ENCODE data around the gene GPC5.

Gene GPC5

GRCh38 chr13:92560883-92561282 is 1162.5 kb downstream of the GPC5 start:
- 90% methylated on average over 2 of the region's 5 CpGs for WGBS
- H3K4me3 ChIP-seq (ENCODE audit: low read length): no peak overlapping the region

GRCh38 chr13:92564942-92565341 is 1166.5 kb downstream of the GPC5 start:
- no CpG with 5 or more reads among the region's 2 CpGs for WGBS
- Histone ChIP-seq H3K27ac (ENCODE audit: low read depth, low read length) (no peak overlapping the region), H3K36me3 (ENCODE audit: insufficient read depth, low read length) (no peaks in the 10 kb centered on the region), H3K4me3 (ENCODE audit: low read length) (no peak overlapping the region), H3K9ac (ENCODE audit: low read depth, low read length) (no peak overlapping the region), H3K27me3 (ENCODE audit: insufficient read depth, low read length) (no peaks in the 10 kb centered on the region), H3K9me3 (ENCODE audit: insufficient read depth, low read depth, low read length) (no peaks in the 10 kb centered on the region), H3K4me1 (ENCODE audit: insufficient read depth, low read length) (no peaks in the 10 kb centered on the region)

More at GRCh38 chr13:92560883-92561282, 1162.5 kb downstream of the GPC5 start:
- Histone ChIP-seq H3K36me3 (ENCODE audit: insufficient read depth, low read length) (no peaks in the 10 kb centered on the region), H3K9ac (ENCODE audit: low read depth, low read length) (no peak overlapping the region), H3K4me1 (ENCODE audit: insufficient read depth, low read length) (peaks cover 9% of the 10 kb centered on the region), H3K27ac (ENCODE audit: low read depth, low read length) (no peak overlapping the region), H3K27me3 (ENCODE audit: insufficient read depth, low read length) (no peaks in the 10 kb centered on the region), H3K9me3 (ENCODE audit: insufficient read depth, low read depth, low read length) (no peaks in the 10 kb centered on the region)

- Histone ChIP-seq H3K9me3 (ENCODE audit: insufficient read depth, low read depth, low read length) (no peaks in the 10 kb centered on the region), H3K27me3 (ENCODE audit: insufficient read depth, low read length) (no peaks in the 10 kb centered on the region), H3K9ac (ENCODE audit: low read depth, low read length) (no peak overlapping the region), H3K4me1 (ENCODE audit: insufficient read depth, low read length) (no peaks in the 10 kb centered on the region), H3K27ac (ENCODE audit: low read depth, low read length) (no peak overlapping the region), H3K36me3 (ENCODE audit: insufficient read depth, low read length) (no peaks in the 10 kb centered on the region), H3K4me3 (ENCODE audit: low read length) (no peak overlapping the region)
These were observed 1168.3 kb downstream of the GPC5 start for GRCh38 chr13:92566767-92567166.

GRCh38 chr13:92572190-92572589 is 1173.8 kb downstream of the GPC5 start:
- 91% methylated on average over 4 of the region's 4 CpGs for WGBS
- Histone ChIP-seq H3K27ac (ENCODE audit: low read depth, low read length) (no peak overlapping the region), H3K4me1 (ENCODE audit: insufficient read depth, low read length) (no peaks in the 10 kb centered on the region), H3K9ac (ENCODE audit: low read depth, low read length) (no peak overlapping the region), H3K9me3 (ENCODE audit: insufficient read depth, low read depth, low read length) (no peaks in the 10 kb centered on the region), H3K36me3 (ENCODE audit: insufficient read depth, low read length) (no peaks in the 10 kb centered on the region), H3K4me3 (ENCODE audit: low read length) (no peak overlapping the region), H3K27me3 (ENCODE audit: insufficient read depth, low read length) (no peaks in the 10 kb centered on the region)

GRCh38 chr13:92573467-92574057 is 1175.1 kb downstream of the GPC5 start:
- H3K4me1 ChIP-seq (ENCODE audit: insufficient read depth, low read length): no peaks in the 10 kb centered on the region
- no peaks in the 10 kb centered on the region for H3K27me3 ChIP-seq (ENCODE audit: insufficient read depth, low read length)
- H3K9me3 ChIP-seq (ENCODE audit: insufficient read depth, low read depth, low read length): no peaks in the 10 kb centered on the region
- WGBS: 49% methylated on average over 10 of the region's 10 CpGs
- H3K4me3 ChIP-seq (ENCODE audit: low read length): no peak overlapping the region
- no peaks in the 10 kb centered on the region for H3K36me3 ChIP-seq (ENCODE audit: insufficient read depth, low read length)
- no peak overlapping the region for H3K27ac ChIP-seq (ENCODE audit: low read depth, low read length)
- no peak overlapping the region for H3K9ac ChIP-seq (ENCODE audit: low read depth, low read length)

- H3K4me3 ChIP-seq (ENCODE audit: low read length): no peak overlapping the region
- no peaks in the 10 kb centered on the region for H3K27me3 ChIP-seq (ENCODE audit: insufficient read depth, low read length)
- 100% methylated on average over 1 of the region's 1 CpG for WGBS
- no peak overlapping the region for H3K27ac ChIP-seq (ENCODE audit: low read depth, low read length)
- H3K4me1 ChIP-seq (ENCODE audit: insufficient read depth, low read length): no peaks in the 10 kb centered on the region
- no peaks in the 10 kb centered on the region for H3K36me3 ChIP-seq (ENCODE audit: insufficient read depth, low read length)
- H3K9me3 ChIP-seq (ENCODE audit: insufficient read depth, low read depth, low read length): no peaks in the 10 kb centered on the region
- no peak overlapping the region for H3K9ac ChIP-seq (ENCODE audit: low read depth, low read length)
These were observed 1176.1 kb downstream of the GPC5 start for GRCh38 chr13:92574499-92574898.

DNA sequence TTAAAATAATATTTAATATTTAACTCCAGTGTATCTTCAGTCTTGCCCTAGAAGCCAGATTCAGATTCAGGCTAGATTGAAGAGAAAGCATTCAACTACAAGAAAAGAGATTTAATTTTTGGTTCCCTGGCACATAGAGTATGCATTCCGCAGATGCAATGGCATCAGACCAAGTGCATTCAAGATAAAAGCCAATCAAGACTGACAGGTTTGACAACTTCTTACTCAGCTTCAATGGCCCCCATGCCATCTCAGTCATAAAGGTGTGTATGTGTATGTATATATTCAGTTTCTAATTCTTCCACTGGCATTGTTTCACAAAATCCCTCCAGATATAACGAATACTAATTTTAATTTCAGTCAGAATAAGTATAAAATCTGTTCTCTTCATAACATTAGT is 1177.4 kb downstream of the GPC5 start:
- Histone ChIP-seq H3K27ac (ENCODE audit: low read depth, low read length) (no peak overlapping the region), H3K4me1 (ENCODE audit: insufficient read depth, low read length) (no peaks in the 10 kb centered on the region)
- WGBS: 100% methylated on average over 1 of the region's 2 CpGs

DNA sequence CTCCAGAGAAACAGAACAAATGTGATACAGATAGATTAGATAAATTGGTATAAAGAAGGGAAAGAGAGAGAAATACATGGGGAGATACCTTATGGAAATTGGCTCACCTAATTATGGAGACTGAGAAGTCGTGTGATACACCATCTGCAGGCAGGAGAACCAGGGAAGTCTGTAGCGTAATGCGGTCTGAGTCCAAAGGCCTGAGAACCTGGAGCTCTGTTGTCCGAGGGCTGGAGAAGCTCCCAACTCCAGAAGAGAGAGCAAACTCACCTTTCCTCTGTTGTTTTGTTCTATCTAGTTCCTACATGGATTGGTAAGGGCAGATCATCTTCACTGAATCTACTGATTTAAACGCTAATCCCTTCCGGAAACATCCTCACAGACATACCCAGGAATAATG is 1179.9 kb downstream of the GPC5 start:
- Histone ChIP-seq H3K4me3 (ENCODE audit: low read length) (no peak overlapping the region), H3K9me3 (ENCODE audit: insufficient read depth, low read depth, low read length) (no peaks in the 10 kb centered on the region), H3K36me3 (ENCODE audit: insufficient read depth, low read length) (no peaks in the 10 kb centered on the region), H3K27ac (ENCODE audit: low read depth, low read length) (no peak overlapping the region), H3K9ac (ENCODE audit: low read depth, low read length) (no peak overlapping the region), H3K27me3 (ENCODE audit: insufficient read depth, low read length) (no peaks in the 10 kb centered on the region), H3K4me1 (ENCODE audit: insufficient read depth, low read length) (no peaks in the 10 kb centered on the region)
- 92% methylated on average over 6 of the region's 6 CpGs for WGBS

More for the DNA sequence above, 1177.4 kb downstream of the GPC5 start:
- Histone ChIP-seq H3K4me3 (ENCODE audit: low read length) (no peak overlapping the region), H3K9ac (ENCODE audit: low read depth, low read length) (no peak overlapping the region), H3K27me3 (ENCODE audit: insufficient read depth, low read length) (no peaks in the 10 kb centered on the region), H3K9me3 (ENCODE audit: insufficient read depth, low read depth, low read length) (no peaks in the 10 kb centered on the region), H3K36me3 (ENCODE audit: insufficient read depth, low read length) (no peaks in the 10 kb centered on the region)

- H3K4me1 ChIP-seq (ENCODE audit: insufficient read depth, low read length): no peaks in the 10 kb centered on the region
- H3K36me3 ChIP-seq (ENCODE audit: insufficient read depth, low read length): no peaks in the 10 kb centered on the region
- WGBS: 89% methylated on average over 4 of the region's 4 CpGs
- H3K27me3 ChIP-seq (ENCODE audit: insufficient read depth, low read length): no peaks in the 10 kb centered on the region
- no peaks in the 10 kb centered on the region for H3K9me3 ChIP-seq (ENCODE audit: insufficient read depth, low read depth, low read length)
- H3K4me3 ChIP-seq (ENCODE audit: low read length): no peak overlapping the region
- H3K27ac ChIP-seq (ENCODE audit: low read depth, low read length): no peak overlapping the region
- no peak overlapping the region for H3K9ac ChIP-seq (ENCODE audit: low read depth, low read length)
These were observed 1191.5 kb downstream of the GPC5 start for GRCh38 chr13:92589955-92590354.

DNA sequence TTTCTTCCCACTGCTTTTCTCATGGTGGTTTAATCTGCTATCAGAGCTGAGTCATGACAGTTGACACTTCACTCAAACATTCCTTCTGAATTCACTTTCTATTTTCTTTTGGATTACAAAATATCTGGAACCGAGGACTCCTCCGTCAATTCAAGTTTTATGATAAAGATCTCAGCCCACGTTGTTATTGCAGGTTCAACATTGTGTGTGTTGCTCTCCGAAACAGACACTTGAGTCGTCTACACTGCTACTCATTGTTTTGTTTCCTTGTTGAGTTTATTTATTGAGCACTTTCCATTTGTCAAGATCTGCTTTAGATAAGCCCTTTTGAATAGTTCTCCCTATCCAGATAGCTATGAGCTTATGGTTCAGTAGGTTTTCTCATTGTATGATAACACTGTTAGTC is 1192.1 kb downstream of the GPC5 start:
- Histone ChIP-seq H3K27me3 (ENCODE audit: insufficient read depth, low read length) (no peaks in the 10 kb centered on the region), H3K27ac (ENCODE audit: low read depth, low read length) (no peak overlapping the region), H3K9me3 (ENCODE audit: insufficient read depth, low read depth, low read length) (no peaks in the 10 kb centered on the region), H3K36me3 (ENCODE audit: insufficient read depth, low read length) (no peaks in the 10 kb centered on the region), H3K4me3 (ENCODE audit: low read length) (no peak overlapping the region), H3K9ac (ENCODE audit: low read depth, low read length) (no peak overlapping the region), H3K4me1 (ENCODE audit: insufficient read depth, low read length) (no peaks in the 10 kb centered on the region)
- WGBS: 81% methylated on average over 5 of the region's 5 CpGs

- H3K4me3 ChIP-seq (ENCODE audit: low read length): no peak overlapping the region
- no peaks in the 10 kb centered on the region for H3K27me3 ChIP-seq (ENCODE audit: insufficient read depth, low read length)
- 76% methylated on average over 5 of the region's 5 CpGs for WGBS
- H3K9ac ChIP-seq (ENCODE audit: low read depth, low read length): no peak overlapping the region
- H3K4me1 ChIP-seq (ENCODE audit: insufficient read depth, low read length): no peaks in the 10 kb centered on the region
- no peak overlapping the region for H3K27ac ChIP-seq (ENCODE audit: low read depth, low read length)
- H3K9me3 ChIP-seq (ENCODE audit: insufficient read depth, low read depth, low read length): no peaks in the 10 kb centered on the region
- H3K36me3 ChIP-seq (ENCODE audit: insufficient read depth, low read length): no peaks in the 10 kb centered on the region
These were observed 1192.7 kb downstream of the GPC5 start for GRCh38 chr13:92591117-92591516.

GRCh38 chr13:92592757-92593156 is 1194.3 kb downstream of the GPC5 start:
- Histone ChIP-seq H3K27ac (ENCODE audit: low read depth, low read length) (no peak overlapping the region), H3K27me3 (ENCODE audit: insufficient read depth, low read length) (no peaks in the 10 kb centered on the region), H3K4me3 (ENCODE audit: low read length) (no peak overlapping the region), H3K36me3 (ENCODE audit: insufficient read depth, low read length) (no peaks in the 10 kb centered on the region), H3K4me1 (ENCODE audit: insufficient read depth, low read length) (no peaks in the 10 kb centered on the region), H3K9ac (ENCODE audit: low read depth, low read length) (no peak overlapping the region), H3K9me3 (ENCODE audit: insufficient read depth, low read depth, low read length) (no peaks in the 10 kb centered on the region)
- WGBS: 88% methylated on average over 7 of the region's 7 CpGs

All from HUES64 (cell line).